Measurements from ENCODE around the gene ATP6V1C2. TPM values are rescaled to one million over a fixed set of nuclear protein-coding genes. Genes with fewer than 3 reads are reported as not detected.

The ATP6V1C2 gene
- total RNA-seq, 1 experiment from 2014 or later, result 0.40 TPM

DNA sequence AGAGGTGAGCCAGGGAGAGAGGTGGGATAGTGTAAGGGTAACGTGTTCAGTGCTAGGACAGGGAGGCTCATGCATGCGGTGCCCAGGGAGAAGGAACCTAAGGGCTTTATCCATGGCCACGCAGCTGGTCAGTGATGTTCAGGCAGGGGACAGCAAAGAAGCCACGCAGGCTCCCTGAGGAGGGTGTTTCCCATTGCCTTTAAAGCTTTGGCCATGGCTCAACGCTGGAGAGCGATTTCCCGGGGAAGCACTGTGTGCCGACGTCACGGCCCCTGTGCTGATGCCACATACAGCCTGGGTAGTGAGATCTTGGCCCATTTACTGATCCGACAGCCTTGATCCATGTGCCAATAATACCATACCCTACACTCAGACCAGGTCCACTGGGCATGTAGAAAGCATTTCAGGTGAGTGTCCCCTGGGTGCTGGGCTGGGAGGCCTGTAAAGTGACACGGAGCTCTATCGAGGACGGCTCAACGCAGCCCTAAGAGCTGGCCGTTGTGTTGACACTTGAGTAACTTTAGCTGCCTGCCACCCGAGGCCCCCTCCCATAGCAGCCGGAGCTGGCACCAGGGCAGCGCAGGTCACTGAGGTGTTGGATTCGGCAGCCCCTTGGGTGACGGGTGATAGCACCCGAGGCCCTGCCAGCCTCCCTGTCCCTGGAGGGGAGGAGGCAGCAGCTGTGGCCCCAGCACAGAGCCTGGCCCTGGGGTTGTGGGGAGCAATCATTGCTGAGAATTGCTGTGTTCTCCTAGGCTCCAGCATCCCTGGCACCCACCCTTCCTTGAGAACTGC lies 49.7 kb downstream of the ATP6V1C2 start:
- ChIA-PET POLR2A (ENCODE audit: unreplicated experiment) (no interaction called here), CTCF (no interaction called here)
- Histone ChIP-seq H3K36me3 (ENCODE audit: low read depth, low read length) (no peaks in the 10 kb centered on the region), H3K27me3 (ENCODE audit: low read length) (no peaks in the 10 kb centered on the region), H3K27ac (ENCODE audit: low read length) (no peak overlapping the region), H4K20me1 (ENCODE audit: low read length) (no peaks in the 10 kb centered on the region), H3K4me2 (ENCODE audit: low read length) (no peak overlapping the region), H3K9me3 (ENCODE audit: low read length) (no peaks in the 10 kb centered on the region), H2AFZ (ENCODE audit: low read length) (no peak overlapping the region), H3K9ac (ENCODE audit: low read length) (no peak overlapping the region), H3K4me3 (ENCODE audit: low read length) (no peak overlapping the region), H3F3A (ENCODE audit: low read length, unreplicated experiment) (no peaks in the 10 kb centered on the region), H3K4me1 (ENCODE audit: insufficient read depth, low read length) (no peaks in the 10 kb centered on the region), H3K9me2 (replicated peaks; ENCODE audit: low read length) (no peaks in the 10 kb centered on the region), H3K79me2 (ENCODE audit: low read length) (no peaks in the 10 kb centered on the region)
- no peak for DNase-seq
- BruUV-seq (replicated peaks), result no TSS peak
- no peak for ATAC-seq
- intact Hi-C loops (cut with micrococcal nuclease), result no loop called here
- TF ChIP-seq EZH2phosphoT487 (IDR thresholded peaks at IDR 0.05; ENCODE audit: borderline replicate concordance, low read length) (no peak), EZH2 (IDR thresholded peaks at IDR 0.05; ENCODE audit: low read length, unreplicated experiment) (no peak)
- TF ChIP-seq, protein P1, sequence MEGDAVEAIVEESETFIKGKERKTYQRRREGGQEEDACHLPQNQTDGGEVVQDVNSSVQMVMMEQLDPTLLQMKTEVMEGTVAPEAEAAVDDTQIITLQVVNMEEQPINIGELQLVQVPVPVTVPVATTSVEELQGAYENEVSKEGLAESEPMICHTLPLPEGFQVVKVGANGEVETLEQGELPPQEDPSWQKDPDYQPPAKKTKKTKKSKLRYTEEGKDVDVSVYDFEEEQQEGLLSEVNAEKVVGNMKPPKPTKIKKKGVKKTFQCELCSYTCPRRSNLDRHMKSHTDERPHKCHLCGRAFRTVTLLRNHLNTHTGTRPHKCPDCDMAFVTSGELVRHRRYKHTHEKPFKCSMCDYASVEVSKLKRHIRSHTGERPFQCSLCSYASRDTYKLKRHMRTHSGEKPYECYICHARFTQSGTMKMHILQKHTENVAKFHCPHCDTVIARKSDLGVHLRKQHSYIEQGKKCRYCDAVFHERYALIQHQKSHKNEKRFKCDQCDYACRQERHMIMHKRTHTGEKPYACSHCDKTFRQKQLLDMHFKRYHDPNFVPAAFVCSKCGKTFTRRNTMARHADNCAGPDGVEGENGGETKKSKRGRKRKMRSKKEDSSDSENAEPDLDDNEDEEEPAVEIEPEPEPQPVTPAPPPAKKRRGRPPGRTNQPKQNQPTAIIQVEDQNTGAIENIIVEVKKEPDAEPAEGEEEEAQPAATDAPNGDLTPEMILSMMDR (conservative IDR thresholded peaks at IDR 0.05; ENCODE audit: low read depth, low read length), result no peak

DNA sequence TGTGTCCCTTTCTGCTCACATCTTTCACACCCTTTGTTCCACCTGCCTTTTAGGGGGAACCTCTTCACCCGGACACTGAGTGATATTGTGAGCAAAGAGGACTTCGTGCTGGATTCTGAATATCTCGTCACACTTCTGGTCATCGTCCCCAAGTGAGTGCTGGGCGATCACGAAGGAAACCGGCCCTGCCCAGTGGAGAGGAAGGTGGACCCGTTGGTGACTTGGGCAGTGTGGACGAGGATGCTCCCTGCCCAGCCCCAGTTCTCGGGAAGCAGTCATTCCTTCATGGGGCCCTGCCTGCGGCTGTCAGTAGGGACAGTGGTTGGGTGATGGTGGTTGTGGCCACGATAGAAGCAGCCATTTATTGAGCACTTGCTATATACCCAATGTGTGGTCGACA lies 50.4 kb downstream of the ATP6V1C2 start:
- ChIA-PET POLR2A (ENCODE audit: unreplicated experiment) (no interaction called here), CTCF (no interaction called here)
- H3K79me2 ChIP-seq (ENCODE audit: low read length), result no peaks in the 10 kb centered on the region
- no peaks in the 10 kb centered on the region for H4K20me1 ChIP-seq (ENCODE audit: low read length)
- no peak for ATAC-seq
- no peaks in the 10 kb centered on the region for H3K27me3 ChIP-seq (ENCODE audit: low read length)
- no TSS peak for BruUV-seq (replicated peaks)
- DNase-seq, result no peak
- no peak overlapping the region for H2AFZ ChIP-seq (ENCODE audit: low read length)
- H3K9me3 ChIP-seq (ENCODE audit: low read length), result no peaks in the 10 kb centered on the region
- H3K4me2 ChIP-seq (ENCODE audit: low read length), result no peak overlapping the region
- H3K9me2 ChIP-seq (replicated peaks; ENCODE audit: low read length), result no peaks in the 10 kb centered on the region
- H3K4me3 ChIP-seq (ENCODE audit: low read length), result no peak overlapping the region
- TF ChIP-seq EZH2 (IDR thresholded peaks at IDR 0.05; ENCODE audit: low read length, unreplicated experiment) (no peak), EZH2phosphoT487 (IDR thresholded peaks at IDR 0.05; ENCODE audit: borderline replicate concordance, low read length) (no peak)
- TF ChIP-seq, protein P1 (conservative IDR thresholded peaks at IDR 0.05; ENCODE audit: low read depth, low read length), result no peak
- no peak overlapping the region for H3K9ac ChIP-seq (ENCODE audit: low read length)
- intact Hi-C loops (cut with micrococcal nuclease), result no loop called here
- H3K27ac ChIP-seq (ENCODE audit: low read length), result no peak overlapping the region
- H3K36me3 ChIP-seq (ENCODE audit: low read depth, low read length), result no peaks in the 10 kb centered on the region
- no peaks in the 10 kb centered on the region for H3K4me1 ChIP-seq (ENCODE audit: insufficient read depth, low read length)
- no peaks in the 10 kb centered on the region for H3F3A ChIP-seq (ENCODE audit: low read length, unreplicated experiment)

DNA sequence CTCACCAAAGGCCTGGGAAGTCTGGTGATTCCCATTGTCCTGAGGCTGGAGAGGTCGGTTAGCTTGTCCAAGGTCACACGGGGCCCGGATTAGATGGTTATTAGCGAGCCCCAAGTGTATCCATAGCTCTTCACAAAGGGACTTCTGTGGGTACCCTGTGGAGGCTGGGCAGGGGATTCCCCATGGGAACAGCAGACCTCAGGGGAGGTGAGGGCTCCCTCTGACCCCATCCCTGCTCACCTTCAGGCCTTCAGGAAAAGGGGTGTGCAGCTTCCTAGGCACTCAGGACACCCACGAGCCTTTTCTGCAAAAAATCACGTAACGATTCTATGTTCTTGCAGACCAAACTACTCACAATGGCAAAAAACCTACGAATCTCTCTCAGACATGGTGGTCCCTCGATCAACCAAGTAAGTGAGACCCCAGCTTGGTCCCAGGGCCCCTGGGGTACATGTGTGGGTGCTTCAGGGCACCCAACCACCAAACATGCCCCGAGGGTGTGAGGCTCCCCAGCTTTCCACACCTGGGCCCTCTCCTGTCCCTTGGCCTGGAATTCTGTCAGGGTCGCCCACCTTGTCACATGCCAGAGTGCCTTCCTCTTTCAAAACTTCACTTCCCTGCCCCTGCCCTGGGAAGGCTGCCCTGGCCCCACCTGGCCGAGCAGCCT lies 50.9 kb downstream of the ATP6V1C2 start:
- Histone ChIP-seq H3K9me3 (ENCODE audit: low read length) (no peaks in the 10 kb centered on the region), H3K9ac (ENCODE audit: low read length) (no peak overlapping the region), H3F3A (ENCODE audit: low read length, unreplicated experiment) (no peaks in the 10 kb centered on the region), H3K4me1 (ENCODE audit: insufficient read depth, low read length) (no peaks in the 10 kb centered on the region), H3K36me3 (ENCODE audit: low read depth, low read length) (no peaks in the 10 kb centered on the region), H4K20me1 (ENCODE audit: low read length) (no peaks in the 10 kb centered on the region), H3K9me2 (replicated peaks; ENCODE audit: low read length) (no peaks in the 10 kb centered on the region), H3K79me2 (ENCODE audit: low read length) (no peaks in the 10 kb centered on the region), H3K4me2 (ENCODE audit: low read length) (no peak overlapping the region), H3K4me3 (ENCODE audit: low read length) (no peak overlapping the region), H2AFZ (ENCODE audit: low read length) (no peak overlapping the region), H3K27me3 (ENCODE audit: low read length) (no peaks in the 10 kb centered on the region), H3K27ac (ENCODE audit: low read length) (no peak overlapping the region)
- DNase-seq (no peak), ATAC-seq (no peak)
- ChIA-PET POLR2A (ENCODE audit: unreplicated experiment) (no interaction called here), CTCF (no interaction called here)
- no peak for TF ChIP-seq EZH2phosphoT487 (IDR thresholded peaks at IDR 0.05; ENCODE audit: borderline replicate concordance, low read length)
- no peak for TF ChIP-seq EZH2 (IDR thresholded peaks at IDR 0.05; ENCODE audit: low read length, unreplicated experiment)
- TF ChIP-seq, protein P1 (conservative IDR thresholded peaks at IDR 0.05; ENCODE audit: low read depth, low read length), result no peak
- BruUV-seq (replicated peaks), result no TSS peak
- intact Hi-C loops (cut with micrococcal nuclease), result no loop called here
